Measurements from ENCODE around the gene SERPINE1.
"Not testable (repeated sequence)": the region's sequence is repeated elsewhere in the genome, so short reads cannot be mapped to it uniquely, and the experiment has no call there.

The SERPINE1 gene

DNA sequence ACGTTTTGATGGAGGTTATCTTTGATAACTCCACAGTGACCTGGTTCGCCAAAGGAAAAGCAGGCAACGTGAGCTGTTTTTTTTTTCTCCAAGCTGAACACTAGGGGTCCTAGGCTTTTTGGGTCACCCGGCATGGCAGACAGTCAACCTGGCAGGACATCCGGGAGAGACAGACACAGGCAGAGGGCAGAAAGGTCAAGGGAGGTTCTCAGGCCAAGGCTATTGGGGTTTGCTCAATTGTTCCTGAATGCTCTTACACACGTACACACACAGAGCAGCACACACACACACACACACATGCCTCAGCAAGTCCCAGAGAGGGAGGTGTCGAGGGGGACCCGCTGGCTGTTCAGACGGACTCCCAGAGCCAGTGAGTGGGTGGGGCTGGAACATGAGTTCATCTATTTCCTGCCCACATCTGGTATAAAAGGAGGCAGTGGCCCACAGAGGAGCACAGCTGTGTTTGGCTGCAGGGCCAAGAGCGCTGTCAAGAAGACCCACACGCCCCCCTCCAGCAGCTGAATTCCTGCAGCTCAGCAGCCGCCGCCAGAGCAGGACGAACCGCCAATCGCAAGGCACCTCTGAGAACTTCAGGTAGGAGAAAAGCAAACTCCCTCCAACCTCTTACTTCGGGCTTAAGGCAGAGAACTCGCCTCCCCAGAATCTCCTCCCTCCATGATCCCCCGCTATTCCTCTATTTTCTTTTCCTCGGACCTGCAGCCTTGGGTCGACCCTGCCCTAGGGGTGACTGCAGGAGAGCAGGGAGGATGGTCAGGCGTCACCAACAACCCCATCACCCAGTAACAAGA lies at the start of gene SERPINE1:
TSS of gene SERPINE1 (plus strand) at position 454 of the 809 bp plus-strand sequence. CDS start 1,290 bp downstream, outside the sequence.
- H3K9me3 Mint-ChIP-seq: no peaks in the 10 kb centered on the region
- H3K27me3 Mint-ChIP-seq: peaks cover 26% of the 10 kb centered on the region
- H3K4me1 Mint-ChIP-seq: peaks cover 29% of the 10 kb centered on the region
- no peaks in the 10 kb centered on the region for H3K36me3 Mint-ChIP-seq
- peak within 1 kb of the TSS; percentile 45 for H3K4me3 Mint-ChIP-seq
- DNase-seq (ENCODE audit: low spot score in 2 of 2) (peak in 1 of 2 donors; percentile 16), ATAC-seq (ENCODE audit: low read depth) (peak; percentile 62)
- H3K27ac Mint-ChIP-seq: peak within 1 kb of the TSS; percentile 49

DNA sequence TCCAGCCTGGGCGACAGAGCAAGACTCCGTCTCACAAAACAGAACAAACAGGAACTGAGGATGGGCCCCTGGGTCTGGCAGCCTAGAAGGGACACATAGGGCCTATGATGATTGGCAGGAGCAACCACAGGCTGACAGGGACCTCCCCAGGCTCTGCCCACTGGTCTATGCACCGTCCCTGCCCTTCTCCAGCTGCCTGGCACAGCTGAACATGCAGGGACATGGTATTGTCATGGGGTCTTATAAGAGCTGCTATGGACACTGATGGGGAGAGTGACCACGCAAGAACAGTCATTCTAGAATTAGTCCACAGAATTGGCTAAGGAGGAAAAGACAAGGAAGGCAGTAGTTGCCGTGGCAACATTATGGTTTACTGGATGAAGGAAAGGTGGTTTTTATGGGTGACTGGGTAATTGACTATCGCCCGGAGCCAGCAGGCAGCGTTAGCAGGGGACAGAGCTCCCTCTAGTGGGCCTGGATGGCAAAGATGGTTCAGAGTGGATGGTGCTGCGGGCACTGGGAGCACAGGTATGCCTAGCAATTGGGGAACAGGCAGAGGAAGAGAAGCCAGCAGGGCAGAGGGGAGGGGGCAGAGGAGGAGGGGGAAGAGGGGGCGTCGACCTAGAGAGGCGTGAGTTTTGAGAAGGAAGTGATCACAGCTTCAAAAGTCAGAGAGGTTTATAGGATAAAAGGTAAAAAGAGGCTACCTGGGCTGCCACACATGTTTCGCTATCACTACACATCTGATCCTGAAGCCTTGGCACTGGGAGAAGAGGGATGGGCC lies 49.4 kb upstream of the SERPINE1 start:
- H3K36me3 Mint-ChIP-seq: no peaks in the 10 kb centered on the region
- no peak overlapping the region for H3K4me3 Mint-ChIP-seq
- ATAC-seq (ENCODE audit: low read depth) (peak; percentile 95), DNase-seq (ENCODE audit: low spot score in 2 of 2) (peak; percentile 83 to 84)
- no peaks in the 10 kb centered on the region for H3K9me3 Mint-ChIP-seq
- peaks cover 8% of the 10 kb centered on the region for H3K4me1 Mint-ChIP-seq
- peak overlapping the region; percentile 25 for H3K27ac Mint-ChIP-seq
- H3K27me3 Mint-ChIP-seq: no peaks in the 10 kb centered on the region

DNA sequence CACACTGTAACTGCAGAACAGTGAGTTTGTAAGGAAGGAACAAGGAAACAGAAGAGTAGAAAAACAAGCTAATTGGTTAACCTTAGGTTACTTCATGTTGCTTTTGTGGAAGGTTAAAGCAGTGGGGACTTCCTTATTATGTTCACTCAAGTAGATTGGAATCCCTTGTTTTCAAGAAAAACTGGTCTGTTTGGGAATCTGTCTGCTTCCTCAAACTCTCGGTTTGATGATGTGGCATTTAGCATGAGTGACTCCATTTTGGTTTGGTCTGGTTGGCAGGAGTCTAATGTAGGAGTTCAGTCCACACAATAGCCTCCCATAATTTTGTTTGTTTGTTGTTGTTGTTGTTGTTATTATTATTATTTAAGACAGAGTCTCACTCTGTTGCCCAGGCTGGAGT lies 45.5 kb upstream of the SERPINE1 start:
- H3K27ac Mint-ChIP-seq: no peak overlapping the region
- H3K4me3 Mint-ChIP-seq: no peak overlapping the region
- H3K4me1 Mint-ChIP-seq: peaks cover 12% of the 10 kb centered on the region
- H3K36me3 Mint-ChIP-seq: no peaks in the 10 kb centered on the region
- H3K27me3 Mint-ChIP-seq: peaks cover 2% of the 10 kb centered on the region
- DNase-seq (ENCODE audit: low spot score in 2 of 2) (no peak), ATAC-seq (ENCODE audit: low read depth) (no peak)
- H3K9me3 Mint-ChIP-seq: no peaks in the 10 kb centered on the region

DNA sequence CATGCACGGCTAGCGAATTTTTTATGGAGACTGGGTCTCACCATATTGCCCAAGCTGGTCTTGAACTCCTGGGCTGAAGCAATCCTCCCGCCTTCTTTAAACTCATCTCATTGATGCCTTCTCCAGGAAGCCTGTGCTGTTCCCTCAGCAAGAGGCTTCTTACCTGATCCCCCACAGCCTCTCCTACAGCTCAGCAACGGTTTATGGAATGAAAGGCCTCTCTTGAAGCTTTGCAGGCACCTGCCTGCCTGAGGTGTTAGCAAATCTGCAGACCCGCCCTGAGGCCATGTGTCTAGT lies 42.1 kb upstream of the SERPINE1 start:
- Mint-ChIP-seq H3K4me1 (peaks cover 14% of the 10 kb centered on the region), H3K36me3 (peaks cover 6% of the 10 kb centered on the region), H3K27me3 (peaks cover 2% of the 10 kb centered on the region), H3K27ac (peak overlapping the region; percentile 99), H3K4me3 (peak overlapping the region; percentile 100), H3K9me3 (no peaks in the 10 kb centered on the region)
- ATAC-seq (ENCODE audit: low read depth) (no peak), DNase-seq (ENCODE audit: low spot score in 2 of 2) (no peak)

DNA sequence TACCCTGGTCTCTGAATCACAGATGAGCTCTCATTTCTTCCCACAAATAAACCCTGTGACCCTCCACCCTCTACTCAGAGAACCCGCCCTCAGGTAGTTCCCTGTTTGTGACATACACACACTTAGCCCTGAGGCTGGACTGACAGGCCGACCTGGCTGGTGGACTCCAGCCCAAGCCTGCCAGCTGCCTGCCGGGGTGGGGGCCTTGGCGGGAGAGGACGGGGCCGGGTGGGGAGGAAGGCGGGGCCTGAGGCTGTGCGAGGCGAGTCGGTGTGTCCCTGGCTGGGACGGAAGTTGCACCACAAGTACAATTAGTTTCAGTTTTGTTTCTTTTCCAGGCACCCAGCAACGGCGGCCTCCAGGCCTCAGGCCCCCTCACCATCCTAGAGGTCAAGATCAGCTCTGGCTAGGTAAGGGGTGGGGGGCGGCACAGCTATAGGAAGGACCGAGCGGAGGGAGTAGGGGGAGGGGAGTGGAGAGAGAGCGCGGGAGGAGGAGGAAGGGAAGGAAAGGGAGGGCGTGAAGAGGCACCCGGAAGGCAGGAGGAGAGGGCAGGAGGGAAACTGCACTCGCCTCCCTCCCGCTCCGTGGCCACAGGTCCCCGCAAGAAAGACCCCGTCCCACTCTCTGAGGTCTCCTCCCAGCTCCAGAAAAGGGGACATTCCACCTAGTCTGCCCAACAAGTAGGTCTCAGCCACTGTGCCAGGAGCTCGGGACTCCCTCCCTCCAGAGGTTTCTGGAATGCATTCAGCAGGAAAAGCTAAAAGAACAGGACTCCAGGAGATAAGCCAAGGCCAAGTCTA lies 41.5 kb upstream of the SERPINE1 start, which contains the start of gene TRIM56:
TSS of gene TRIM56 (plus strand) at position 320 of the 803 bp plus-strand sequence. CDS start 1,832 bp downstream, outside the sequence.
- DNase-seq (ENCODE audit: low spot score in 2 of 2): peak; percentile 49 to 67
- peaks cover 14% of the 10 kb centered on the region for H3K4me1 Mint-ChIP-seq
- peaks cover 6% of the 10 kb centered on the region for H3K36me3 Mint-ChIP-seq
- H3K9me3 Mint-ChIP-seq: no peaks in the 10 kb centered on the region
- H3K27me3 Mint-ChIP-seq: peaks cover 2% of the 10 kb centered on the region
- H3K4me3 Mint-ChIP-seq: peak within 1 kb of the TSS; percentile 100
- ATAC-seq (ENCODE audit: low read depth): peak; percentile 96
- peak within 1 kb of the TSS; percentile 99 for H3K27ac Mint-ChIP-seq

DNA sequence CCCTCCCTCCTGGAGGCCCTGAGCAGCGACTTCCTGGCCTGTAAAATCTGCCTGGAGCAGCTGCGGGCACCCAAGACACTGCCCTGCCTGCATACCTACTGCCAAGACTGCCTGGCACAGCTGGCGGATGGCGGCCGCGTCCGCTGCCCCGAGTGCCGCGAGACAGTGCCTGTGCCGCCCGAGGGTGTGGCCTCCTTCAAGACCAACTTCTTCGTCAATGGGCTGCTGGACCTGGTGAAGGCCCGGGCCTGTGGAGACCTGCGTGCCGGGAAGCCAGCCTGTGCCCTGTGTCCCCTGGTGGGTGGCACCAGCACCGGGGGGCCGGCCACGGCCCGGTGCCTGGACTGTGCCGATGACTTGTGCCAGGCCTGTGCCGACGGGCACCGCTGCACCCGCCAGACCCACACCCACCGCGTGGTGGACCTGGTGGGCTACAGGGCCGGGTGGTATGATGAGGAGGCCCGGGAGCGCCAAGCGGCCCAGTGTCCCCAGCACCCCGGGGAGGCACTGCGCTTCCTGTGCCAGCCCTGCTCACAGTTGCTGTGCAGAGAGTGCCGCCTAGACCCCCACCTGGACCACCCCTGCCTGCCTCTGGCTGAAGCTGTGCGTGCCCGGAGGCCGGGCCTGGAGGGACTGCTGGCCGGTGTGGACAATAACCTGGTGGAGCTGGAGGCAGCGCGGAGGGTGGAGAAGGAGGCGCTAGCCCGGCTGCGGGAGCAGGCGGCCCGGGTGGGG lies 39.4 kb upstream of the SERPINE1 start:
- Mint-ChIP-seq H3K36me3 (peaks cover 16% of the 10 kb centered on the region), H3K27me3 (peaks cover 2% of the 10 kb centered on the region), H3K27ac (no peak overlapping the region), H3K9me3 (no peaks in the 10 kb centered on the region), H3K4me1 (peaks cover 19% of the 10 kb centered on the region), H3K4me3 (no peak overlapping the region)
- no peak for DNase-seq (ENCODE audit: low spot score in 2 of 2)
- ATAC-seq (ENCODE audit: low read depth): no peak

DNA sequence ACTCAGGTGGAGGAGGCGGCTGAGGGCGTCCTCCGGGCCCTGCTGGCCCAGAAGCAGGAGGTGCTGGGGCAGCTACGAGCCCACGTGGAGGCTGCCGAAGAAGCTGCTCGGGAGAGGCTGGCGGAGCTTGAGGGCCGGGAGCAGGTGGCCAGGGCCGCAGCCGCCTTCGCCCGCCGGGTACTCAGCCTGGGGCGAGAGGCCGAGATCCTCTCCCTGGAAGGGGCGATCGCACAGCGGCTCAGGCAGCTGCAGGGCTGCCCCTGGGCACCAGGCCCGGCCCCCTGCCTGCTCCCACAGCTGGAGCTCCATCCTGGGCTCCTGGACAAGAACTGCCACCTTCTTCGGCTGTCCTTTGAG lies 38.9 kb upstream of the SERPINE1 start:
- no peak overlapping the region for H3K27ac Mint-ChIP-seq
- H3K4me3 Mint-ChIP-seq: no peak overlapping the region
- DNase-seq (ENCODE audit: low spot score in 2 of 2): no peak
- H3K27me3 Mint-ChIP-seq: peaks cover 2% of the 10 kb centered on the region
- H3K36me3 Mint-ChIP-seq: peaks cover 16% of the 10 kb centered on the region
- no peaks in the 10 kb centered on the region for H3K9me3 Mint-ChIP-seq
- no peak for ATAC-seq (ENCODE audit: low read depth)
- H3K4me1 Mint-ChIP-seq: peaks cover 19% of the 10 kb centered on the region

DNA sequence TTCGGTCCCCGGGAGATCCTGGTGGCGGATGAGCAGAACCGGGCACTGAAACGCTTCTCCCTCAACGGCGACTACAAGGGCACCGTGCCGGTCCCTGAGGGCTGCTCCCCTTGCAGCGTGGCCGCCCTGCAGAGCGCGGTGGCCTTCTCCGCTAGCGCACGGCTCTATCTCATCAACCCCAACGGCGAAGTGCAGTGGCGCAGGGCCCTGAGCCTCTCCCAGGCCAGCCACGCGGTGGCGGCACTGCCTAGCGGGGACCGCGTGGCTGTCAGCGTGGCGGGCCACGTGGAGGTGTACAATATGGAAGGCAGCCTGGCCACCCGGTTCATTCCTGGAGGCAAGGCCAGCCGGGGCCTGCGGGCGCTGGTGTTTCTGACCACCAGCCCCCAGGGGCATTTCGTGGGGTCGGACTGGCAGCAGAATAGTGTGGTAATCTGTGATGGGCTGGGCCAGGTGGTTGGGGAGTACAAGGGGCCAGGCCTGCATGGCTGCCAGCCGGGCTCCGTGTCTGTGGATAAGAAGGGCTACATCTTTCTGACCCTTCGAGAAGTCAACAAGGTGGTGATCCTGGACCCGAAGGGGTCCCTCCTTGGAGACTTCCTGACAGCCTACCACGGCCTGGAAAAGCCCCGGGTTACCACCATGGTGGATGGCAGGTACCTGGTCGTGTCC lies 37.9 kb upstream of the SERPINE1 start:
- ATAC-seq (ENCODE audit: low read depth) (no peak), DNase-seq (ENCODE audit: low spot score in 2 of 2) (no peak)
- H3K27me3 Mint-ChIP-seq: no peaks in the 10 kb centered on the region
- no peak overlapping the region for H3K4me3 Mint-ChIP-seq
- H3K36me3 Mint-ChIP-seq: peaks cover 18% of the 10 kb centered on the region
- H3K4me1 Mint-ChIP-seq: peaks cover 21% of the 10 kb centered on the region
- H3K9me3 Mint-ChIP-seq: no peaks in the 10 kb centered on the region
- H3K27ac Mint-ChIP-seq: no peak overlapping the region

DNA sequence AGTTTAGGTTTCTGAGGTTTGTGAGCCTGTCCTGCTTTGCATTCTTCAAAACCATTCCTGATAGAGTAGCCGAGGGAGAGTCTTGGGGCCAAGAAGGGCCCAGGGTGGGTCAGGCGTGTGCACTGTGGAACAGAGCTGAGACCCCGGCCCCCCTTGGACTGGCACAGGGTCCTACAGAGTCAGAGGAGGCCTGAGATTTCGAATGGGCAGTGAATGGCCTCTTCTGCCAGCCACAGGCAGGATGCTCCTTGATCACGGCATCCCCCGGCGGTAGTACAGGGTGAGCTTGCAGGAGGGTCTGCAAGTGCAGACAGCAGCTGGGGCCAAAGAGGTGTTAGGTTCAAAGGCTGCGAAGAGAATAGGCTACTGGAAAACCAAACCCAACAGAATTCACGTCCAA lies 37.0 kb upstream of the SERPINE1 start:
- no peak for DNase-seq (ENCODE audit: low spot score in 2 of 2)
- Mint-ChIP-seq H3K9me3 (no peaks in the 10 kb centered on the region), H3K27me3 (no peaks in the 10 kb centered on the region), H3K4me3 (no peak overlapping the region), H3K36me3 (peaks cover 20% of the 10 kb centered on the region), H3K4me1 (peaks cover 20% of the 10 kb centered on the region), H3K27ac (no peak overlapping the region)
- no peak for ATAC-seq (ENCODE audit: low read depth)

DNA sequence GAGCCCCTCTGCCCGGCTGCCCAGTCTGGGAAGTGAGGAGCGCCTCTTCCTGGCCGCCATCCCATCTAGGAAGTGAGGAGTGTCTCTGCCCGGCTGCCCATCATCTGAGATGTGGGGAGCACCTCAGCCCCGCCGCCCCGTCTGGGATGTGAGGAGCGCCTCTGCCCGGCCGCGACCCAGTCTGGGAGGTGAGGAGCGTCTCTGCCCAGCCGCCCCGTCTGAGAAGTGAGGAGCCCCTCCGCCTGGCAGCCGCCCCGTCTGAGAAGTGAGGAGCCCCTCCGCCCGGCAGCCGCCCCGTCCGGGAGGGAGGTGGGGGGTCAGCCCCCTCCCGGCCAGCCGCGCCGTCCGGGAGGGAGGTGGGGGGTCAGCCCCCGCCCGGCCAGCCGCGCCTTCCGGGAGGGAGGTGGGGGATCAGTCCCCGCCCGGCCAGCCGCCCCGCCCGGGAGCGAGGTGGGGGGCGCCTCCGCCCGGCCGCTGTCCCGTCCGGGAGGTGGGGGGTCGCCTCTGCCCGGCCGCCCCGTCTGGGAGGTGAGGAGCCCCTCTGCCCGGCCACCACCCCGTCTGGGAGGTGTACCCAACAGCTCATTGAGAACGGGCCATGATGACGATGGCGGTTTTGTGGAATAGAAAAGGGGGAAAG lies 34.5 kb upstream of the SERPINE1 start:
- ATAC-seq (ENCODE audit: low read depth); H3K4me3 Mint-ChIP-seq; H3K9me3 Mint-ChIP-seq; H3K27me3 Mint-ChIP-seq; DNase-seq (ENCODE audit: low spot score in 2 of 2); H3K27ac Mint-ChIP-seq: not testable (repeated sequence)
- H3K36me3 Mint-ChIP-seq: peaks cover 18% of the 10 kb centered on the region
- peaks cover 20% of the 10 kb centered on the region for H3K4me1 Mint-ChIP-seq

DNA sequence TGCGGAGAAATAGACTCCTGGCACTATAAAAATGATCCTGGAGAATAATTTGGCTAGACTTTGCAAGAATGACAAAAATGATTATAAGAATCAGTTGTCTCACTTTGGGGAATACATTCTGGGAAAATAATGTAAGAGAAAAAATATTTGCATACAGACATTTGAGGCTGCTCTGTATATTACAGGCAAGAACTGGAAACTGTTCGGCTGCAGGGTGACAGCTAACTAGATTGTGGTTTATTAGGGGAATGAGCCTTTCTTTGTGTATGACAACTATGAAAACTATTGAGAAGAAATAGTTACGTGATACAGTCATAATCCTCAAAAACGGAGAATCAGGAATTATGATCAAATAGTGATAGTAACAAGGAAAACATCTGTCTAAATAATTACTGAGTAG lies 33.0 kb upstream of the SERPINE1 start:
- H3K27me3 Mint-ChIP-seq: no peaks in the 10 kb centered on the region
- H3K27ac Mint-ChIP-seq: no peak overlapping the region
- H3K9me3 Mint-ChIP-seq: no peaks in the 10 kb centered on the region
- ATAC-seq (ENCODE audit: low read depth): no peak
- H3K4me1 Mint-ChIP-seq: peaks cover 18% of the 10 kb centered on the region
- H3K36me3 Mint-ChIP-seq: peaks cover 16% of the 10 kb centered on the region
- no peak overlapping the region for H3K4me3 Mint-ChIP-seq
- DNase-seq (ENCODE audit: low spot score in 2 of 2): no peak

DNA sequence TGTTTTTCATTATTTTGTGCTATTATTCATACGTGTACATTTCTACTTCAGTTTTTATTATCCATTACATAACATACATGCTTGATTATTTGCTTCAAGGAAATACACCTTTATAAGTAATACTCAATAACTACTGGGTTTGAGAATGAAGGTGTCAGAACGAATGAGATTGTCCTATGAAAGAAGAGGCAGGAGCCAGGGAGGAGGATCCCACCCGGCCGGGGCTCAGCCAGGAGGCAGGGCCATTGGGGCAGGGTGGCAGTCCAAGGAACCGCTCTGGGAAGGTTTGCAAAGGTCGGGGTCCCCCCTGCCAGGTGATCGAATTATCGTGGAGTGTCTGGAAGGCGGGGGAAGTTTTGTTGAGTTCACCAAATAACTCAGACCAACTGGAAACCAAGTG lies 32.5 kb upstream of the SERPINE1 start:
- H3K27ac Mint-ChIP-seq: no peak overlapping the region
- no peak for ATAC-seq (ENCODE audit: low read depth)
- no peak overlapping the region for H3K4me3 Mint-ChIP-seq
- H3K9me3 Mint-ChIP-seq: no peaks in the 10 kb centered on the region
- peaks cover 16% of the 10 kb centered on the region for H3K36me3 Mint-ChIP-seq
- peaks cover 17% of the 10 kb centered on the region for H3K4me1 Mint-ChIP-seq
- no peaks in the 10 kb centered on the region for H3K27me3 Mint-ChIP-seq
- DNase-seq (ENCODE audit: low spot score in 2 of 2): no peak

All from memory B cell (primary cell).